Measurements from ENCODE around the gene SLX1B.
"Not testable (repeated sequence)": the region's sequence is repeated elsewhere in the genome, so short reads cannot be mapped to it uniquely, and the experiment has no call there.

Gene SLX1B

GRCh38 chr16:29454269-29454668, at the start of gene SLX1B, which contains the start of gene BOLA2:
Gene SLX1B (plus strand): TSS chr16:29454533.
Gene BOLA2 (minus strand): TSS chr16:29454351. CDS start chr16:29454253, 98 bp downstream.
- DNase-seq (ENCODE audit: low spot score) = not testable (repeated sequence)

DNA sequence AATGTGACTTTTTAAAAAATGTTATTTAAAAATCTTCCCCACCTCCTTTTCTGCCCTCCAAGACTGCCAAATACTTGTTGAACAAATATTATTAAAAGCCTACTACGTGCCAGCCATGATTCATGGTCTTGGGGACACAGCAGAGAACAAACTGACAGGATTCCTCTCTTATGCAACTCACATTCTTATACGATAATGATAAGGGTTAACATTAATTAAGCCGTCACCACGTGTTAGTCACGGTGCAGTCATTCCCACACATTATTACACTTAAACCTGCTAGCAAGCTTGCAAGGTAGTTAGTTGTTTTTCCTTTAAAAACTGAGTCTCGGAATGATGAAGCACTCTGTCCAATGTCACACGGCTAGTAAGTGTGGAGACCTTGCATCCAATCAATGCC, 49.1 kb upstream of the SLX1B start:
- DNase-seq (ENCODE audit: low spot score) = not testable (repeated sequence)

GRCh38 chr16:29423587-29423986, 30.7 kb upstream of the SLX1B start:
- DNase-seq (ENCODE audit: low spot score) = not testable (repeated sequence)

GRCh38 chr16:29425390-29425789, 28.9 kb upstream of the SLX1B start:
- not testable (repeated sequence) for DNase-seq (ENCODE audit: low spot score)

GRCh38 chr16:29453754-29454153, 579 bp upstream of the SLX1B start:
- not testable (repeated sequence) for DNase-seq (ENCODE audit: low spot score)

DNA sequence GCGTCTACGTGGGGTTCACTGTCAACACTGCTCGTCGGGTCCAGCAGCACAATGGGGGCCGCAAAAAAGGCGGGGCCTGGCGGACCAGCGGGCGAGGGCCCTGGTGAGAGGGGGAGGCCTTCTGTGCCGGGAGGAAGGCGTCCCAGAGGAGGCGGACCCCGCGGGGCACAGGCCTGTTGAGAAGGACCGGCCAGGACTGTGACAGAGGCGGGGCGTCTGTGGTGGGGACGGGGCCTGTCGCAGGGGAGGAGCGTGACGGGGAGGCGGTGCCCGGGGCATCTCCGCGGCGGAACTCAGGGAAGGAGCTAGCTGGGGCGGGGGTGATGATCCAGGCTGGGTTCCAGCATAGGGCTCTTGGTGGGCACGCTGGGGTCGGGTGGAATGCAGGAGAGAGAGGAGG, 495 bp downstream of the SLX1B start:
- DNase-seq (ENCODE audit: low spot score) = not testable (repeated sequence)

DNA sequence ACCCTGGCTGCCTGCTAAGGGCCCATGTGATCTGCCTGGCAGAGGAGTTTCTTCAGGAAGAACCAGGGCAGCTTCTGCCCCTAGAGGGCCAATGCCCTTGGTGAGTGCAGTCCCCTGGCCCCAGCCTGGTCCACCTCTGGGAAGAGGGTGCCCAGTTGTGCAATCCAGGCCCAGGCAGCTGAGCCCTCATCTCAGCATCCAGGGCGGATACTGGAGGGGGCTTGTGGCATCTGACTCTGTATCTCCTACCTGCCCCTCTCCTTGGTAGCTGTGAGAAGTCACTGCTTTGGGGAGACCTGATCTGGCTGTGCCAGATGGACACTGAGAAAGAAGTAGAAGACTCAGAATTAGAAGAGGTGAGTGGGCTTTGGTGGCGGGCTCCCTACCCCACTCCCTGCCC, 3.3 kb downstream of the SLX1B start:
- not testable (repeated sequence) for DNase-seq (ENCODE audit: low spot score)

GRCh38 chr16:29459706-29460646, 5.6 kb downstream of the SLX1B start, which contains the start of gene SULT1A4:
Gene SULT1A4 (plus strand): TSS chr16:29459913. CDS start chr16:29461386, 1,473 bp downstream.
- DNase-seq (ENCODE audit: low spot score) = not testable (repeated sequence)

DNA sequence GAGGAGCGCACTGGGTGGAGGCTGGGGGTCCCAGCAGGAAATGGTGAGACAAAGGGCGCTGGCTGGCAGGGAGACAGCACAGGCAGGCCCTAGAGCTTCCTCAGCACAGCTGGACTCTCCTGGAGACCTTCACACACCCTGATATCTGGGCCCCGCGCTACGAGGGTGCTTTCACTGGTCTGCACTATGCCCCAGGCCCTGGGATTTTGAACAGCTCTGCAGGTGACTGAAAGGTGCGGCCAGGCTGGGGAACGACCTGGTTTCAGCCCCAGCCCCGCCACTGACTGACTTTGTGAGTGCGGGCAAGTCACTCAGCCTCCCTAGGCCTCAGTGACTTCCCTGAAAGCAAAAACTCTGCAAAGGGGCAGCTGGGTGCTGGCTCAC, 6.3 kb downstream of the SLX1B start:
- not testable (repeated sequence) for DNase-seq (ENCODE audit: low spot score)

GRCh38 chr16:29465985-29466824, 11.9 kb downstream of the SLX1B start:
- DNase-seq (ENCODE audit: low spot score) = not testable (repeated sequence)

DNA sequence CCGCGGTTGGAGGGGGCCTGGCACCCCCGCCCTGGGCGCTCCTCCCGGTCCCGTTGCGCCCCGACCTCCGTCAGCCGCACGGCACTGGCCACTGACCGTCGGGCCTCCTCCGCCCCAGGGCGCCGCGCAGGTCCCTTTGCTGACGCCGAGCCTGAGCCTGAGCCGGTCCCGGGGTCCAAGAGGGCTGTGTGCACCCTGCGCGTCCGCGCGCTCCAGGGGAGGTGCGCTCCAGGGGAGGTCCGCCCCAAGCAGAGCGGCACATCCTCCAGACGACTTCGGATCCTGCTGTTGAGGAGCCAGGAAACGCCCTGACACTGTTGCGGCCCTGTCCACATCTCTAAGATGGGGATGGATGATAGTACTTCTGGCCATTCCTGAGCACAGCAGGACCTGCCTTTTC, 12.6 kb downstream of the SLX1B start:
- not testable (repeated sequence) for DNase-seq (ENCODE audit: low spot score)

GRCh38 chr16:29467654-29468366, 13.5 kb downstream of the SLX1B start:
- DNase-seq (ENCODE audit: low spot score) = not testable (repeated sequence)

DNA sequence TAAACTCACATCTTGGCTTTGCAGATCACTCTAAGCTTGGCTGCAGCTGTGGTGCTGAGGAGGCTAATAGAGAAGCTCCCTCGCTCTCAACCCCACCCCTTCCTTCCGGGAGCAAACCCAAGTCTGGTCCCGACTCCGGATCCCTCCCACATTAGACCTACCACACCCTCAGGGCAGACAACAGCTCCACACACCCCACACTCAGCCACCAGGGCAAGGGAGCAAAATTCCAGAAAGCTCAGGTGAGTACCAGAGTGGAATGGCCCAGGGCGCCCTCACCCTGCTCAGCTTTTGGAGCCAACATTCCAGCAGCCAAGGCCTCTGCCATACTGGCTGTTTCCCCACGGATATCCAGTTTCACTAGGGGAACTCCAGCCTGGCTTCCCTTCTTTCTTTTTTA, 15.3 kb downstream of the SLX1B start:
- DNase-seq (ENCODE audit: low spot score) = not testable (repeated sequence)

DNA sequence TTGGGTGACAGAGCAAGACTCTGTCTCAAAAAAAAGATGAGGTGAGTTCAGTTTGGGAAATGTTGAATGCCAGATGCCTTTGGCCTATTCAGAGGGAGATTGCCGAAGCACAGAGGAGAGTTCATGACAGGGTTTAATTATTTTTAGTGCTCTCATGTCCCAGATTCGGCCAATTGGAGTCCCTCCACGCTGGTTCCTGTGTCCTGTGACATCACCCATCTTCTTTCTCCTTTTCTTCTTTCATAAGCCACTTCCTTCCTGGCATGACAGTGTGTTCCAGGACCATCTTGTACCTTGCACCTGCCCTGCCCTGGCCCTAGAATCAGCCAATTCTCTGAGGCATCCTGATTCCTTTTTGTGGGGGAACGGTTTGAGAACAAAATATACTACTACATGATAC, 17.7 kb downstream of the SLX1B start:
- DNase-seq (ENCODE audit: low spot score) = not testable (repeated sequence)

DNA sequence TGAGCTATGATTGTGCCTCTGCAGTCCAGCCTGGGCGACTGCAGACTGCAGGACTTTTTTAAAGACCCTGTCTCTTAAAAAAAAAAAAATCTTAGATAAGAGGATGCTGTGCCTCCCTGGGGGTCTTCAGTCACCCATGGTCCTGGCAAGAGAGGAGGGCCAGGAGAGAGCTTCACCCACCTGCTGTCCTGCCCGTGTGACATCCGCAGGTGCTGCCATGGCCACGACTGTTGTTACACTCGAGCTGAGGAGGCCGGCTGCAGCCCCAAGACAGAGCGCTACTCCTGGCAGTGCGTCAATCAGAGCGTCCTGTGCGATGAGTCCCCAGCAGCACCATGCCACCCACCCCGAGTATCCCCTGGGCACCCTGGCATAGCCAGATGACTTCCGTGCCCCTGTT, 27.9 kb downstream of the SLX1B start:
- not testable (repeated sequence) for DNase-seq (ENCODE audit: low spot score)

DNA sequence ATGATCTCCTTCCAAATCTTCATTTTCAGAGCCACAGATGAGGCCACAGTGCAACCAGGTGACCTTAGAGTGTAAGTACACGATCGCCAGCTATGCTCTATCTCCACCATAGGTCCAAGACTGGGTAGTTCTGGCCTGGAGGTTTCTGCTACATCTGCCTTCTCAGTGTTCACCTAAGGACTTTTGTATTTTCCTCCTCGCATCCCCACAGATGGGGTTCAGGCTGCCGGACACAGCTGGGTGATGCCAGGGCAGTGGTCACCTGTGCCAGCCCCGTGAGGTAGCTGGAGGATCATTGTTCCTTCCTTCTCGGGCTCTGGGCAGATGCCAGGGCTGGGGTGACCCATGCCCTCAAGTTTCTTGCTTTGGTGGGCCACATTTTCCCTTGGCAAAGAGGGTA, 52.0 kb downstream of the SLX1B start, which contains the start of gene NPIPB12:
NPIPB12 (minus strand) TSS at position 101 of the 400 bp plus-strand sequence.
- not testable (repeated sequence) for DNase-seq (ENCODE audit: low spot score)

Measured in NAMALWA (cell line).